Caco-2 (cell line): ENCODE results near the gene SMARCD3. TPM values are rescaled to one million over a fixed set of nuclear protein-coding genes. Genes with fewer than 3 reads are reported as not detected.

Experiments used
- BruUV-seq: library from RNA; stranded (reverse); fragments of 400-500 nt; replicated peaks from 2 replicates; lab custom pipeline; 2021; lab: Mats Ljungman, UMichigan
- CTCF ChIA-PET: fragments of 300-600 bp; sonication (Branson Sonifier 250); formaldehyde crosslinking; loops from one replicate; lab custom pipeline; 2022; ENCODE audit warnings: antibody characterized with exemption; lab: Charles Lee
- POLR2A ChIA-PET: fragments of 300-600 bp; sonication (Branson Sonifier 250); formaldehyde crosslinking; loops from one replicate; lab custom pipeline; 2022; ENCODE audit warnings: antibody characterized with exemption; lab: Charles Lee
- DNase-seq, 2 experiments: peaks; one replicate each; pipeline versions ENCODE4 v3.0.0 to v3.0.0-alpha.2; 2020 to 2022
- H3K27me3 ChIP-seq: replicated peaks from 2 replicates; pipeline ENCODE4 v1.6.0; 2011; ENCODE audit warnings: low read length; ENCODE audit not compliant: control insufficient read depth, insufficient read depth
- H3K36me3 ChIP-seq: 2 replicates; pipeline ENCODE4 v1.5.1; 2011; ENCODE audit warnings: low read length; ENCODE audit not compliant: control insufficient read depth, insufficient read depth
- H3K4me1 ChIP-seq: fragments of 250-450 bp; sonication (Bioruptor Pico); 2 replicates; pipeline ENCODE4 v1.5.1; 2020; ENCODE audit warnings: mild to moderate bottlenecking
- H3K4me3 ChIP-seq: 2 replicates; pipeline ENCODE4 v1.5.1; 2011; ENCODE audit warnings: low read depth, mild to moderate bottlenecking, control low read depth, low read length
- H3K9me3 ChIP-seq: fragments of 250-450 bp; sonication (Bioruptor Pico); 2 replicates; pipeline ENCODE4 v1.5.1; 2020; ENCODE audit warnings: mild to moderate bottlenecking, moderate library complexity
- H3K27ac Mint-ChIP-seq: one replicate; pipeline ENCODE4 v1.8.0; 2022; ENCODE audit warnings: mixed read lengths; ENCODE audit not compliant: unreplicated experiment
- H3K27me3 Mint-ChIP-seq: one replicate; pipeline ENCODE4 v1.8.0; 2022; ENCODE audit warnings: mixed read lengths; ENCODE audit not compliant: insufficient read depth, unreplicated experiment
- H3K36me3 Mint-ChIP-seq: one replicate; pipeline ENCODE4 v1.8.0; 2022; ENCODE audit warnings: mild to moderate bottlenecking, mixed read lengths; ENCODE audit not compliant: insufficient read depth, unreplicated experiment
- H3K4me1 Mint-ChIP-seq: one replicate; pipeline ENCODE4 v1.8.0; 2022; ENCODE audit warnings: low read depth, mixed read lengths; ENCODE audit not compliant: unreplicated experiment
- H3K4me3 Mint-ChIP-seq: one replicate; pipeline ENCODE4 v1.8.0; 2022; ENCODE audit warnings: mild to moderate bottlenecking, moderate library complexity, mixed read lengths; ENCODE audit not compliant: unreplicated experiment
- H3K9me3 Mint-ChIP-seq: one replicate; pipeline ENCODE4 v1.8.0; 2022; ENCODE audit warnings: mixed read lengths; ENCODE audit not compliant: unreplicated experiment
- intact Hi-C: fragments of 100-400 bp; cut with micrococcal nuclease; formaldehyde crosslinking; loops from one replicate; pipeline ENCODE4 v1.10.0; 2022; ENCODE audit not compliant: unreplicated experiment
- total RNA-seq: library from RNA; stranded (reverse); gene quantifications from 2 replicates; pipeline ENCODE4 v1.2.3, GENCODE V29; 2022
- TF ChIP-seq, protein P1 (sequence below), 2 experiments: fragments of 200-600 bp in 1 of 2; IDR thresholded peaks; 1 replicate in 1 of 2; 2 replicates in 1 of 2; pipeline versions ENCODE4 v1.5.1 to v1.8.0; 2011 to 2022; ENCODE audit warnings: antibody characterized with exemption in 1 of 2, control low read depth in 1 of 2, inconsistent platforms in 1 of 2, low read depth in 1 of 2, low read length in 1 of 2, mild to moderate bottlenecking in 1 of 2, moderate library complexity in 1 of 2; ENCODE audit not compliant: insufficient read depth in 1 of 2, severe bottlenecking in 1 of 2, unreplicated experiment in 1 of 2

Gene SMARCD3
- total RNA-seq, 1 experiment from 2014 or later: 27.8 TPM

DNA sequence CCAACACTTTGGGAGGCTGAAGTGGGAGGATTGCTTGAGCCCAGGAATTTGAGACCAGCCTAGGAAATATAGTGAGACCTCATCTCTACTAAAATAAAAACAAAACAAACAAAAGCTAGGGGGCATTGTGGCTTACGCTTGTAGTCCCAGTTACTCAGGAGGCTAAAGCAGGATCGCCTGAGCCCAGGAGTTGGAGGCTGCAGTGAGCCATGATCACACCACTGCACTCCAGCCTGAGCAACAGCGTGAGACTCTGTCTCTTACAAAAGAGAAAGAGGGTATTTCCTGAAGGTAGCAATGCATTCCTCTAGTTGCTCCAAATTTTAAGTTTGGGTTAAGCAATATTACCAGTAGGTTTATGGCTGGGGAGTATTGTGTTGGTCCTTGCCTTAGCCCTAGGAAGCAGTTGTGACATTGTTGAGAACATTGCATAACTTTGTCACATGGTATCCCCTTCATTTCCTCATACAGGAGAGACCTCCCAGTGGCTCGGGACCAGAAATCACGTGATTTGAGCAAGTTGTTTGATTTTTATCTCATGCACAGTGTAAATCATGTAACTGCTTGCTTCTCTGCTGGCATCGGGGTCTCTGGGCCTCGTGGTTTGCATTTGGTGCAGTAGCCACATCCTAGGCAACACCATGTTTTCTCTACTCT is 23.3 kb upstream of the SMARCD3 start:
- H3K4me1 Mint-ChIP-seq: no peaks in the 10 kb centered on the region
- no peak overlapping the region for H3K4me3 Mint-ChIP-seq
- no peaks in the 10 kb centered on the region for H3K36me3 Mint-ChIP-seq
- CTCF ChIA-PET: no interaction called here
- no peak overlapping the region for H3K4me3 ChIP-seq
- no peaks in the 10 kb centered on the region for H3K36me3 ChIP-seq
- no peaks in the 10 kb centered on the region for H3K9me3 Mint-ChIP-seq
- intact Hi-C loops: no loop called here
- no peaks in the 10 kb centered on the region for H3K27me3 ChIP-seq
- peaks cover 8% of the 10 kb centered on the region for H3K27me3 Mint-ChIP-seq
- TF ChIP-seq, protein P1, sequence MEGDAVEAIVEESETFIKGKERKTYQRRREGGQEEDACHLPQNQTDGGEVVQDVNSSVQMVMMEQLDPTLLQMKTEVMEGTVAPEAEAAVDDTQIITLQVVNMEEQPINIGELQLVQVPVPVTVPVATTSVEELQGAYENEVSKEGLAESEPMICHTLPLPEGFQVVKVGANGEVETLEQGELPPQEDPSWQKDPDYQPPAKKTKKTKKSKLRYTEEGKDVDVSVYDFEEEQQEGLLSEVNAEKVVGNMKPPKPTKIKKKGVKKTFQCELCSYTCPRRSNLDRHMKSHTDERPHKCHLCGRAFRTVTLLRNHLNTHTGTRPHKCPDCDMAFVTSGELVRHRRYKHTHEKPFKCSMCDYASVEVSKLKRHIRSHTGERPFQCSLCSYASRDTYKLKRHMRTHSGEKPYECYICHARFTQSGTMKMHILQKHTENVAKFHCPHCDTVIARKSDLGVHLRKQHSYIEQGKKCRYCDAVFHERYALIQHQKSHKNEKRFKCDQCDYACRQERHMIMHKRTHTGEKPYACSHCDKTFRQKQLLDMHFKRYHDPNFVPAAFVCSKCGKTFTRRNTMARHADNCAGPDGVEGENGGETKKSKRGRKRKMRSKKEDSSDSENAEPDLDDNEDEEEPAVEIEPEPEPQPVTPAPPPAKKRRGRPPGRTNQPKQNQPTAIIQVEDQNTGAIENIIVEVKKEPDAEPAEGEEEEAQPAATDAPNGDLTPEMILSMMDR (IDR thresholded peaks at IDR 0.05; ENCODE audit: insufficient read depth in 1 of 2, low read depth in 1 of 2, low read length in 1 of 2, severe bottlenecking in 1 of 2, unreplicated experiment in 1 of 2): no peak
- POLR2A ChIA-PET: no interaction called here
- DNase-seq: peak in 1 of 2 experiments; percentile 45
- peaks cover 8% of the 10 kb centered on the region; the same call in 1 of the 2 replicates for H3K4me1 ChIP-seq
- no TSS peak for BruUV-seq
- H3K27ac Mint-ChIP-seq: no peak overlapping the region
- H3K9me3 ChIP-seq: no peaks in the 10 kb centered on the region

DNA sequence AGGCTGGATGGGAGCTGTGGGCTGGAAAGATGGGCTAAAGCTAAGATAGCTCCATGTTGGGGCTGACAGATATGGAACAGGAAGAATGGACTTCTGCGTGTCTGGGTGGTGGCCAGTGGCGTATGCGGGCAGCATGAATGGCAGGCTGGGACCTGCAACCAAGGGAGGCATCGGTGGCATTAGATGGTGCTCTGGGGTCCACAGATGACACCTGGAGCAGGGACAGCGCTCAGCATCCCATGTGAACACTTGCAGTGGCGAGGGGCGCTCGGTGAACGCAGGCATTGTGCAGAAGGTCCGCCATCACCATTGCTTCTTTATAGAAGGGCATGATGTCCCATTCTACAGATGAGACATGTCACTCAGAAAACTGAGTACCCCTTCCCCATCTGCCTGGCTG is 21.0 kb upstream of the SMARCD3 start:
- Mint-ChIP-seq H3K4me1 (no peaks in the 10 kb centered on the region), H3K27ac (no peak overlapping the region), H3K9me3 (no peaks in the 10 kb centered on the region), H3K36me3 (no peaks in the 10 kb centered on the region), H3K4me3 (no peak overlapping the region), H3K27me3 (peaks cover 5% of the 10 kb centered on the region)
- no TSS peak for BruUV-seq
- Histone ChIP-seq H3K27me3 (no peaks in the 10 kb centered on the region), H3K9me3 (no peaks in the 10 kb centered on the region), H3K36me3 (no peaks in the 10 kb centered on the region), H3K4me1 (peaks cover 8% of the 10 kb centered on the region; the same call in 1 of the 2 replicates), H3K4me3 (no peak overlapping the region)
- TF ChIP-seq, protein P1 (IDR thresholded peaks at IDR 0.05; ENCODE audit: insufficient read depth in 1 of 2, low read depth in 1 of 2, low read length in 1 of 2, severe bottlenecking in 1 of 2, unreplicated experiment in 1 of 2): no peak
- CTCF ChIA-PET: interaction anchor here (1.5 kb wide), 1 partner anchor 42 kb away, joined by 3 read pairs; the partner anchor contains the start of gene ABCF2
- intact Hi-C loops: no loop called here
- POLR2A ChIA-PET: no interaction called here
- no peak for DNase-seq

DNA sequence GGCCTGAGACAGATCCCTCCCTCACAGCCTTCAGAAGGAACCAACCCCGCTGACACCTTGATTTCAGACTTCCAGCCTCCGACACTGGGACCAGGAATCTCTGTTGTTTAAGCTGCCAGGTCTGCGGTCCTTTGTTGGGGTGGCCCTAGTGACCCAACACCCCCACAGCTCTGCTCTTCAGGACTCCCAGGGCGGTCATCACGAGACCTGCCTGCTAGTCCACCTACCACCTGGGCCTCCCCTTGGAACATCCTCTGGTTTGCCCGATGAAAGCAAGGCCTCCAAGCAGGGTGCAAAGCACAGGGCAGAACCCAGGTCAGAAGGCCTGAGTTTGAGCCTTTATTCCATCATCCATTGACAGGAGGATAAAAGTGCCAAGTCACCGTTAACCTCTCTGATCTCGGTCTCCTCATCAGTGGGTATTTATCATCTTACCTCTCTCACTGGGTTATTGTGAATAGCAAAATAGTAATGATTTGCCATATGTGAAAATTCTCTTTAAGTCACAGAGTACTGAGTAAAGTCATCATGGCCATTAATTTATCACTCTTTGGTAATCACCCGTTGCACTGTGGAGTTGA is 16.9 kb upstream of the SMARCD3 start:
- Mint-ChIP-seq H3K27me3 (peaks cover 7% of the 10 kb centered on the region), H3K4me3 (no peak overlapping the region), H3K36me3 (no peaks in the 10 kb centered on the region), H3K9me3 (no peaks in the 10 kb centered on the region), H3K27ac (no peak overlapping the region), H3K4me1 (no peaks in the 10 kb centered on the region)
- TF ChIP-seq, protein P1 (IDR thresholded peaks at IDR 0.05; ENCODE audit: insufficient read depth in 1 of 2, low read depth in 1 of 2, low read length in 1 of 2, severe bottlenecking in 1 of 2, unreplicated experiment in 1 of 2): no peak
- Histone ChIP-seq H3K36me3 (no peaks in the 10 kb centered on the region), H3K4me1 (no peaks in the 10 kb centered on the region), H3K27me3 (no peaks in the 10 kb centered on the region), H3K4me3 (no peak overlapping the region), H3K9me3 (no peaks in the 10 kb centered on the region)
- ChIA-PET CTCF (no interaction called here), POLR2A (no interaction called here)
- no TSS peak for BruUV-seq
- DNase-seq: no peak
- intact Hi-C loops: no loop called here
